ENCODE results near the gene NEB.

DNA sequence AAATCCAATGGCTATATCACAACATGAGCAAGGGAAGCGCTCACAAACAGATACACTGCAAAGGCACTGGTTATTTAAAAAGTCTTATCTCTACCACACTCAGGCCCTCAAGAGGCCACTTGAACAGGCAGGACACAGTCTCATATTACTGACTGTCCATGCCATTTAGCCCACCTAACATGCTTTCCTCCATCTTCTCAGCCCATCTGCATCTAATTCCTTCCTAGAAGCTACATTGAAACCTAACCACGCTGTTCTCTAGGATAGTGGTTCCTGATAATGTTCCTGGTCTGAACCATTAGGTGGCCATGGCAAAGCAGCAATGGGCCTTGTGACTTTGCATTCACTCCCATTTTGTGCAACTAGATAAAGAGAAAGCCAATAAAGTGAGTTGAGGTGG is 22.5 kb upstream of the NEB start:
- TF ChIP-seq, protein P1, sequence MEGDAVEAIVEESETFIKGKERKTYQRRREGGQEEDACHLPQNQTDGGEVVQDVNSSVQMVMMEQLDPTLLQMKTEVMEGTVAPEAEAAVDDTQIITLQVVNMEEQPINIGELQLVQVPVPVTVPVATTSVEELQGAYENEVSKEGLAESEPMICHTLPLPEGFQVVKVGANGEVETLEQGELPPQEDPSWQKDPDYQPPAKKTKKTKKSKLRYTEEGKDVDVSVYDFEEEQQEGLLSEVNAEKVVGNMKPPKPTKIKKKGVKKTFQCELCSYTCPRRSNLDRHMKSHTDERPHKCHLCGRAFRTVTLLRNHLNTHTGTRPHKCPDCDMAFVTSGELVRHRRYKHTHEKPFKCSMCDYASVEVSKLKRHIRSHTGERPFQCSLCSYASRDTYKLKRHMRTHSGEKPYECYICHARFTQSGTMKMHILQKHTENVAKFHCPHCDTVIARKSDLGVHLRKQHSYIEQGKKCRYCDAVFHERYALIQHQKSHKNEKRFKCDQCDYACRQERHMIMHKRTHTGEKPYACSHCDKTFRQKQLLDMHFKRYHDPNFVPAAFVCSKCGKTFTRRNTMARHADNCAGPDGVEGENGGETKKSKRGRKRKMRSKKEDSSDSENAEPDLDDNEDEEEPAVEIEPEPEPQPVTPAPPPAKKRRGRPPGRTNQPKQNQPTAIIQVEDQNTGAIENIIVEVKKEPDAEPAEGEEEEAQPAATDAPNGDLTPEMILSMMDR (IDR thresholded peaks at IDR 0.05) = no peak
- TF ChIP-seq POLR2AphosphoS5 (IDR thresholded peaks at IDR 0.05) (no peak), POLR2A (IDR thresholded peaks at IDR 0.05) (no peak), EP300 (IDR thresholded peaks at IDR 0.05; ENCODE audit: low read depth) (no peak)

All from transverse colon (tissue), 4 donors.